ENCODE data around the gene SRCIN1.

Gene SRCIN1

GRCh38 chr17:38558728-38559050 lies 47.1 kb downstream of the SRCIN1 start:
- H3K4me3 ChIP-seq (ENCODE audit: control insufficient read depth, low read depth, low read length) = peak overlapping the region; percentile 39
- no peak for DNase-seq (ENCODE audit: low read depth)
- TF ChIP-seq CTCF (conservative IDR thresholded peaks at IDR 0.05; ENCODE audit: control insufficient read depth, insufficient read depth, low read depth, low read length) = no peak

- peak overlapping the region; percentile 39 for H3K4me3 ChIP-seq (ENCODE audit: control insufficient read depth, low read depth, low read length)
- TF ChIP-seq CTCF (conservative IDR thresholded peaks at IDR 0.05; ENCODE audit: control insufficient read depth, insufficient read depth, low read depth, low read length) = peak; percentile 75
- peak; percentile 91 for DNase-seq (ENCODE audit: low read depth)
Observed at GRCh38 chr17:38557836-38558727, 47.7 kb downstream of the SRCIN1 start.

- H3K4me3 ChIP-seq (ENCODE audit: control insufficient read depth, low read depth, low read length) = no peak overlapping the region
- TF ChIP-seq CTCF (conservative IDR thresholded peaks at IDR 0.05; ENCODE audit: control insufficient read depth, insufficient read depth, low read depth, low read length) = no peak
- no peak for DNase-seq (ENCODE audit: low read depth)
Observed at GRCh38 chr17:38557396-38557795, 48.4 kb downstream of the SRCIN1 start.

- no peak overlapping the region for H3K4me3 ChIP-seq (ENCODE audit: control insufficient read depth, low read depth, low read length)
- no peak for TF ChIP-seq CTCF (conservative IDR thresholded peaks at IDR 0.05; ENCODE audit: control insufficient read depth, insufficient read depth, low read depth, low read length)
- DNase-seq (ENCODE audit: low read depth) = no peak
Observed at GRCh38 chr17:38556239-38556638, 49.5 kb downstream of the SRCIN1 start.

- no peak overlapping the region for H3K4me3 ChIP-seq (ENCODE audit: control insufficient read depth, low read depth, low read length)
- TF ChIP-seq CTCF (conservative IDR thresholded peaks at IDR 0.05; ENCODE audit: control insufficient read depth, insufficient read depth, low read depth, low read length) = no peak
- peak; percentile 39 for DNase-seq (ENCODE audit: low read depth)
Observed at GRCh38 chr17:38554430-38555350, 51.1 kb downstream of the SRCIN1 start.

GRCh38 chr17:38552343-38552742 lies 53.4 kb downstream of the SRCIN1 start:
- no peak for DNase-seq (ENCODE audit: low read depth)
- H3K4me3 ChIP-seq (ENCODE audit: control insufficient read depth, low read depth, low read length) = no peak overlapping the region
- TF ChIP-seq CTCF (conservative IDR thresholded peaks at IDR 0.05; ENCODE audit: control insufficient read depth, insufficient read depth, low read depth, low read length) = no peak
